HG02884 (cell line): ENCODE measurements around the gene AGAP3.
A peak's percentile ranks its signal among the peaks of the same experiment; 100 is the strongest.

ENCODE experiments used
- ATAC-seq: cut with Tn5 transposase; IDR thresholded peaks from one replicate; pipeline ENCODE4 v1.9.1; 2021; ENCODE audit warnings: mild to moderate bottlenecking, moderate library complexity; ENCODE audit not compliant: unreplicated experiment

AGAP3 gene

GRCh38 chr7:151152643-151153513, 66.6 kb downstream of the AGAP3 start:
- no peak for ATAC-seq

GRCh38 chr7:151157645-151158329, 71.5 kb downstream of the AGAP3 start:
- no peak for ATAC-seq

GRCh38 chr7:151161757-151162156, 75.5 kb downstream of the AGAP3 start:
- ATAC-seq: no peak

- ATAC-seq: no peak
These were observed 80.4 kb downstream of the AGAP3 start for GRCh38 chr7:151166629-151167196.

GRCh38 chr7:151167197-151167961, 81.1 kb downstream of the AGAP3 start, which contains the start of gene GBX1:
Gene GBX1, minus strand, starts transcription at chr7:151167694. Its CDS starts 146 bp downstream, at chr7:151167548.
- ATAC-seq: no peak

- no peak for ATAC-seq
These were observed 81.9 kb downstream of the AGAP3 start for GRCh38 chr7:151168003-151168786.

- ATAC-seq: no peak
These were observed 82.5 kb downstream of the AGAP3 start for GRCh38 chr7:151168787-151169162.

- peak; percentile 77 for ATAC-seq
These were observed 86.2 kb downstream of the AGAP3 start for GRCh38 chr7:151172273-151173141.

GRCh38 chr7:151173386-151174245, 87.3 kb downstream of the AGAP3 start:
- ATAC-seq: no peak

GRCh38 chr7:151174246-151175046, 88.2 kb downstream of the AGAP3 start:
- ATAC-seq: no peak

- ATAC-seq: no peak
These were observed 88.9 kb downstream of the AGAP3 start for GRCh38 chr7:151175047-151175792.

- no peak for ATAC-seq
These were observed 89.6 kb downstream of the AGAP3 start for GRCh38 chr7:151175793-151176311.

GRCh38 chr7:151176401-151176800, 90.1 kb downstream of the AGAP3 start:
- ATAC-seq: no peak

- ATAC-seq: no peak
These were observed 91.0 kb downstream of the AGAP3 start for GRCh38 chr7:151177310-151177709.

- ATAC-seq: no peak
These were observed 92.0 kb downstream of the AGAP3 start for GRCh38 chr7:151178236-151178635.

- no peak for ATAC-seq
These were observed 92.6 kb downstream of the AGAP3 start for GRCh38 chr7:151178831-151179230.
